ENCODE results near the gene CELF4.

- TF ChIP-seq, protein P1, sequence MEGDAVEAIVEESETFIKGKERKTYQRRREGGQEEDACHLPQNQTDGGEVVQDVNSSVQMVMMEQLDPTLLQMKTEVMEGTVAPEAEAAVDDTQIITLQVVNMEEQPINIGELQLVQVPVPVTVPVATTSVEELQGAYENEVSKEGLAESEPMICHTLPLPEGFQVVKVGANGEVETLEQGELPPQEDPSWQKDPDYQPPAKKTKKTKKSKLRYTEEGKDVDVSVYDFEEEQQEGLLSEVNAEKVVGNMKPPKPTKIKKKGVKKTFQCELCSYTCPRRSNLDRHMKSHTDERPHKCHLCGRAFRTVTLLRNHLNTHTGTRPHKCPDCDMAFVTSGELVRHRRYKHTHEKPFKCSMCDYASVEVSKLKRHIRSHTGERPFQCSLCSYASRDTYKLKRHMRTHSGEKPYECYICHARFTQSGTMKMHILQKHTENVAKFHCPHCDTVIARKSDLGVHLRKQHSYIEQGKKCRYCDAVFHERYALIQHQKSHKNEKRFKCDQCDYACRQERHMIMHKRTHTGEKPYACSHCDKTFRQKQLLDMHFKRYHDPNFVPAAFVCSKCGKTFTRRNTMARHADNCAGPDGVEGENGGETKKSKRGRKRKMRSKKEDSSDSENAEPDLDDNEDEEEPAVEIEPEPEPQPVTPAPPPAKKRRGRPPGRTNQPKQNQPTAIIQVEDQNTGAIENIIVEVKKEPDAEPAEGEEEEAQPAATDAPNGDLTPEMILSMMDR (IDR thresholded peaks at IDR 0.05) = no peak
- TF ChIP-seq POLR2A (IDR thresholded peaks at IDR 0.05) = no peak
Measured at GRCh38 chr18:37424507-37424906, 141.1 kb downstream of the CELF4 start.
